Kidney (tissue), 14 donors: ENCODE data around the gene CHAC1. TPM values are rescaled to one million over a fixed set of nuclear protein-coding genes. Genes with fewer than 3 reads are reported as not detected.
A peak's percentile ranks its signal among the peaks of the same experiment; 100 is the strongest.

Experiments used
- DNase-seq, 5 donors: peaks; one replicate each; pipeline ENCODE4 v3.0.0-alpha.2; 2013 to 2020
- FAIRE-seq: peaks from 2 replicates; lab custom pipeline; 2012; peaks lifted over from hg19 to GRCh38; lab: Jason Lieb, UNC
- H3K27ac ChIP-seq, 2 donors: one replicate each; pipeline ENCODE4 v1.7.0; 2013; ENCODE audit warnings: low read depth in 2 of 2, low read length in 2 of 2, inconsistent platforms in 1 of 2
- H3K27me3 ChIP-seq: one replicate; pipeline ENCODE4 v1.7.1; 2013; ENCODE audit warnings: low read length, inconsistent platforms; ENCODE audit not compliant: control insufficient read depth, insufficient read depth
- H3K36me3 ChIP-seq, 3 donors: one replicate each; pipeline versions ENCODE4 v1.7.0 to v1.7.1; 2013; ENCODE audit warnings: low read length in 3 of 3, control low read depth in 1 of 3, inconsistent platforms in 1 of 3; ENCODE audit not compliant: insufficient read depth in 3 of 3, control insufficient read depth in 2 of 3
- H3K4me1 ChIP-seq, 3 donors: one replicate each; pipeline versions ENCODE4 v1.7.0 to v1.7.1; 2013; ENCODE audit warnings: low read length in 3 of 3, inconsistent platforms in 1 of 3, low read depth in 1 of 3; ENCODE audit not compliant: control insufficient read depth in 2 of 3, insufficient read depth in 2 of 3
- H3K4me3 ChIP-seq, 3 donors: one replicate each; pipeline versions ENCODE4 v1.7.0 to v1.8.1; 2013; ENCODE audit warnings: low read length in 3 of 3, control low read depth in 1 of 3, inconsistent platforms in 1 of 3
- H3K9ac ChIP-seq, 3 donors: one replicate each; pipeline versions ENCODE4 v1.7.0 to v1.7.1; 2013; ENCODE audit warnings: low read length in 3 of 3, control low read depth in 1 of 3, inconsistent platforms in 1 of 3
- H3K9me3 ChIP-seq, 3 donors: one replicate each; pipeline versions ENCODE4 v1.7.0 to v1.7.1; 2013; ENCODE audit warnings: low read length in 3 of 3, control low read depth in 1 of 3, inconsistent platforms in 1 of 3; ENCODE audit not compliant: control insufficient read depth in 2 of 3, insufficient read depth in 1 of 3
- CTCF ChIP-seq: IDR thresholded peaks from 3 replicates; pipeline ENCODE4 v1.5.1; 2012; ENCODE audit warnings: mild to moderate bottlenecking, moderate library complexity, borderline replicate concordance; ENCODE audit not compliant: insufficient read depth; ENCODE audit errors: extremely low read depth
- intact Hi-C: fragments of 100-400 bp; cut with DNase I; formaldehyde crosslinking; loops from one replicate; pipeline ENCODE4 v1.11.1; 2022
- polyA plus RNA-seq: library from polyadenylated mRNA; stranded (reverse); fragments of 350-450 nt; fragmentation: Illumina TruSeq; extraction: RNeasy Lipid Tissue Mini Kit (QIAGEN cat#74804); gene quantifications from one replicate; pipeline ENCODE4 v1.2.3, GENCODE V29; 2014; ENCODE audit warnings: low read depth, low replicate concordance; ENCODE audit not compliant: insufficient read depth
- total RNA-seq: library from RNA; stranded (reverse); fragmentation: NEBNext Ultra II Directional; extraction: Animal tissue kit (Norgen Biotek cat#: 25700); gene quantifications from one replicate; pipeline ENCODE4 v1.2.1, GENCODE V29; 2021
- donor health status: control.
- donor health status: control.
- donor health status: control.
- donor health status: control.
- donor health status: control.
- donor health status: DM: yes; HTN: yes; CAD: no.
- donor health status: Normal renal cell carcinoma (clear cell type).

Gene CHAC1
- total and polyA plus RNA-seq, 2 donors from 2014 or later, result 4.7 to 21.1 TPM

GRCh38 chr15:40938536-40938870 is 14.8 kb upstream of the CHAC1 start:
- no peak for TF ChIP-seq CTCF
- peaks cover 0 to 23% (median 9%) of the 10 kb centered on the region in 3 donors for H3K4me1 ChIP-seq
- FAIRE-seq (no peak), DNase-seq (no peak)
- H3K4me3 ChIP-seq, result no peak overlapping the region
- no peaks in the 10 kb centered on the region for H3K27me3 ChIP-seq
- H3K9ac ChIP-seq, result no peak overlapping the region
- no peaks in the 10 kb centered on the region for H3K9me3 ChIP-seq
- intact Hi-C loops, result no loop called here
- H3K36me3 ChIP-seq, result no peaks in the 10 kb centered on the region
- H3K27ac ChIP-seq, result no peak overlapping the region

DNA sequence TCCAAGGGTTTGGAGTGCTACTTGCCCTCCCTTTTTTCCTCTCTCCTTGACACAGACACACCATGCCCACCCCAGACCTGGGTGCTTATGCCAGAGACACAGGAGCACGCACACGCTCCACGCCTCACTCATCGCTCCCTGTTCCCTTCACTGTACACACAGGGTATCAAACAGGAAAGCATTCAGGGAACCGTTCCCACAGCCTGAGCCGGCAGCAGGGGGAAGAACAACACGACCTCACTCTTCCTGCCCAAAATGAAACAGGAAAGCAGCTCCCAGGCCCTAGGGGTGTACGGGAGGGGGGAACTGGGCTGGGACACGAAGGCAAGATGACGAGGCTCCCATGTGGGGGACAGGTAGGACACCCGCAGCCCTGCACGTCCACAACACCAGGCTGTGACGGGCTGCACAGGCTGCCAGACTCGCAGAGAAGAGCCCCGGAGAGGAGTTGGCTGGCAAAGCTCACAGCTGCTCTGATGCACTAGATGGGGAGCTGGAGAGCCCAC is 12.9 kb upstream of the CHAC1 start:
- intact Hi-C loops, result no loop called here
- no peak overlapping the region for H3K9ac ChIP-seq

DNA sequence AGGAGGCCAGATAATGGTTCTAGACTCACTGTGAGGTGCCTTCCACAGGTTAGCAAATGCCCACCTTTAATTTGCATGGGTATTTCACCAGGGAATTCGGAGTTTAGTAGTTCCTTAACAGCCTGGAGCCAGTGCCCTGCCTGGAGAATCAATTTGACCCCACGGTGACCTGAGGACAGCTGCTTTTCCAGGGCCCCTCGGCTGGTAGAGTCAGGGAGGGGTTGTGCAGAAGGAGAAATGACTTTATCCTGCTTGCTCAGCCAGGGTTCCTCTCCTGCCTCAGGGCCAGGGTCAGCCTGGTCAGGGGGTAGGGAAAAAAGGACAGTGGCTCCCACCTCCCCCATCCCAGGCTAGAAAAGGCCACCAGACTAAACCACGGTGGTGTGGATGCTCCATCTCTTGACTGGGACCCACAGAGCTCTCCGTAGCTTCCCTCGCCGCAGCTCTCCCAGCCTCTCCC is 12.2 kb upstream of the CHAC1 start:
- Histone ChIP-seq H3K36me3 (no peaks in the 10 kb centered on the region), H3K9ac (peak overlapping the region in 1 of 3 donors; percentile 28), H3K27me3 (no peaks in the 10 kb centered on the region), H3K27ac (peak overlapping the region; percentile 74), H3K9me3 (no peaks in the 10 kb centered on the region), H3K4me1 (peaks cover 0 to 23% (median 9%) of the 10 kb centered on the region in 3 donors), H3K4me3 (peak overlapping the region; percentile 1 to 62 (median 11))
- FAIRE-seq (no peak), DNase-seq (peak in 1 of 5 donors; percentile 47)
- intact Hi-C loops, result no loop called here
- no peak for TF ChIP-seq CTCF

More for the DNA sequence above, 12.9 kb upstream of the CHAC1 start:
- no peaks in the 10 kb centered on the region for H3K9me3 ChIP-seq
- no peaks in the 10 kb centered on the region for H3K36me3 ChIP-seq
- DNase-seq (no peak), FAIRE-seq (no peak)
- peaks cover 0 to 23% (median 9%) of the 10 kb centered on the region in 3 donors for H3K4me1 ChIP-seq
- no peaks in the 10 kb centered on the region for H3K27me3 ChIP-seq
- peak overlapping the region in 2 of 3 donors; percentile 1 to 29 for H3K4me3 ChIP-seq
- TF ChIP-seq CTCF, result no peak
- H3K27ac ChIP-seq, result peak overlapping the region; percentile 74
